ENCODE measurements around the gene DPEP2.
"Not testable (repeated sequence)": the region's sequence is repeated elsewhere in the genome, so short reads cannot be mapped to it uniquely, and the experiment has no call there.

DPEP2 gene

DNA sequence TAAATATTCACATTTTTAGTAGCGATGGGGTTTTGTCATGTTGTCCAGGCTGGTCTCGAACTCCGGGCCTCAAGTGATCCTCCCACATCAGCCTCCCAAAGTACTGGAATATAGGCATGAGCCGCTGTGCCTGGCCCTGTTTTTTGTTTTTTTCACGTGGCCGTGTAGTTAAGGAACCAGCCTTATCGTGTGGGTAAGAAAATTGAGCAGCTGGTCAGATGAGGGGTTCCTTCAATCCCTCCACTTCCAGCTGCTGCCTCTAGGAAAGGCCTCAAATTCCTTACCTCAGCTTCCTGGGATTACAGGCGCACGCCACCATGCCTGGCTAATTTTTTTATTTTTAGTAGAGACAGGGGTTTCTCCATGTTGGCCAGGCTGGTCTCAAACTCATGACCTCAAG, 5.9 kb upstream of the DPEP2 start:
- no peak for DNase-seq

DNA sequence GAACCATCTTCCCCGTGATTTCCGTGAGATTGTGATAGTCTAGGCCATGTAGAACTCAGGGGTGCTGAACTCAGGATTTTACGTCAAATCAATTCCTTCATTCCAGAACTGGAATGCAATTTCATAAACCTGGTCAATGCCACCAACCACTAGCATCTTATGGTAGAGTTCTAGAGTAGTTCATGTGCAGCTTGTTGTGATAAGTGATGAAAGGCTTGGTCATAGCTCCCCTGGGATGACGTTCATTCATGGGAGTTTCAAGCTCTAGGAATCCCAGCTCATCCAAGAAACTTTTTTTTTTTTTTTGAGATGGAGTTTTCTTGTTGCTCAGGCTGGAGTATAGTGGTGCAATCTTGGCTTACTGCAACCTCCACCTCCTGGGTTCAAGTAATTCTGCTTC, 3.7 kb upstream of the DPEP2 start:
- DNase-seq, result no peak

DNA sequence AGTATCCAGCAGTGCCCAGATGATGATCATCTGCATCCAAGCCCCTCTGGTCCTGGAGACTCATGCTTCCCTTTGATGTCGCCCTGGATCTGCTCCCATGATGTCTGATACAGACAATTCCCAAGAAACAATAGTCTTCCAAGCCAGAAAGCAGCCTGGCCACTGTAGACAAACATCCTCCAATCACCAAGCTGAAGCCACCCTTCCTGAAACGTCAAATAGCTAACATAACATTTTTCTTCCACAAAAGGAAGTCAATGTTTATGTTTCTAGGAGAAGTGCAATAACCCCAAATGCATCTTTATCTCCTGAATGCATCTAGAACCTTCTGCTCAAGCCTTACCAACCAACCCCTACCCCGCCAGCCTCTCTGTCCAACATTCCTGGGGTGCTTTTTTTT, 1.2 kb upstream of the DPEP2 start:
- no peak for DNase-seq

DNA sequence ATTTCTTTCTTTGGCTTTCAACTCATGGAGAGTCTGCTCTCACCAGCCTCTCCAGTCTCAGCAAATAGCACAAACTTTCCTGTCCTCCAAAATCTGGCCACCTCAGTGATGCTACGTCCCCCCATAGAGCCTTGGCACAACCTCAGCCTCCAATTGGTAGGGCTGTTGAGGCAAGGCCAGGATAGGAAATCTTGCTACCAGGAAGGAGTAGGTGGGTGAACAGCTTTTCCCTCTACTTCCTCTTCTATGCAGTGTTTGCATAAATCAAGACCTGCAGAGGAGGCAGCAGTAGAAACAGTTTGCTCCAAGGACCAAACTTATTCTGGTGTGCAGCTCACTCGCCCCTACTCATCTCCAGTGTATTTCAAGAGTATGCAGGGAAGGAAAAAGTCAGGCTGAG, 701 bp upstream of the DPEP2 start:
- peak in 1 of 5 donors; percentile 17 for DNase-seq

DNA sequence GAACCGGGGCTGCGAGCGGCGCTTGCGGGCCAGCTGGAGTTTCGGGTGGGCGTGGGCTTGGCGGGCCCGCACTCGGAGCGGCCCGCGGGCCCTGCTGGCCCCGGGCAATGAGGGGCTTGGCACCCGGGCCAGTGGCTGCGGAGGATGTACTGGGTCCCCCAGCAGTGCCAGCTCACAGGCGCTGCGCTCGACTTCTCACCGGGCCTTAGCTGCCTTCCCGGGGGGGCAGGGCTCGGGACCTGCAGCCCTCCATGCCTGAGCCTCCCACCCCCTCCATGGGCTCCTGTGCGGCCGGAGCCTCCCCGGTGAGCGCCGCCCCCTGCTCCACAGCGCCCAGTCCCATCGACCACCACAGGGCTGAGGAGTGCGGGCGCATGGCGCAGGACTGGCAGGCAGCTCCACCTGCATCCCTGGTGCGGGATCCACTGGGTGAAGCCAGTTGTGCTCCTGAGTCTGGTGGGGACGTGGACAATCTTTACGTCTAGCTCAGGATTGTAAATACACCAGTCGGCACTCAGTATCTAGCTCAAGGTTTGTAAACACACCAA, 979 bp downstream of the DPEP2 start:
- DNase-seq, result not testable (repeated sequence)

DNA sequence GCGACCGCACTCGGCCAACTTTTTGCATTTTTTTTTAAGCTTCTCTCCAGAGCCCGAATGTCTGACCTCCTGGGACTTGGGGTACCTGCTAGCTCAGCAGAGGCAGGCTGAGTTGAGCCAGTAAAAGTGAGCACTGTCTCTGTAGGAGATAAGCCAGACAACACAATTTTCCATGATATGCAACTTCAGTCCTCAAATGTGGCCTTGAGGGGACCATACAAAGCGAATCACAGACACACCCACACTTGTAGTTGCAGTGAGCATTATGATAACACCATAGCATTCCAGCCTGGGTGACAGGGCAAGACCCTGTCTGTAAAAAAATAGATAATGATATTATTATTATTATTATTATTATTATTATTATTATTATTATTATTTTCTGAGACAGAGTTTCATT, 2.6 kb downstream of the DPEP2 start:
- no peak for DNase-seq

DNA sequence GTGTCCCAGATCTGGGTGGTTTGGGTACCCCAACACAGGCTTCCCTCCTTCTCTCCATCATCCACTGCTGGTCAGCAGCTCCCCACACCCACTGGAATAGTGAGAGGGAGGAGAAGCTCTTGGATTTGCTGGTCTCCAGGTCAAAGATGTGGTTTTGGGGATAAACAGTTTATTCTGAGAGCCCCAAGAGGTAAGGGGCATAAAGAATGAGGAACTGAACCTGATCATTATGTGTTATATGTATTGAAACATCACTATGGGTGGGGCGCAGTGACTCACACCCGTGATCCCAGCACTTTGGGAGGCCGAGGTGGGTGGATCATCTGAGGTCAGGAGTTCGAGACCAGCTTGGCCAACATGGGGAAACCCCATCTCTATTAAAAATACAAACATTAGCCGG, 3.9 kb downstream of the DPEP2 start:
- DNase-seq, result no peak

DNA sequence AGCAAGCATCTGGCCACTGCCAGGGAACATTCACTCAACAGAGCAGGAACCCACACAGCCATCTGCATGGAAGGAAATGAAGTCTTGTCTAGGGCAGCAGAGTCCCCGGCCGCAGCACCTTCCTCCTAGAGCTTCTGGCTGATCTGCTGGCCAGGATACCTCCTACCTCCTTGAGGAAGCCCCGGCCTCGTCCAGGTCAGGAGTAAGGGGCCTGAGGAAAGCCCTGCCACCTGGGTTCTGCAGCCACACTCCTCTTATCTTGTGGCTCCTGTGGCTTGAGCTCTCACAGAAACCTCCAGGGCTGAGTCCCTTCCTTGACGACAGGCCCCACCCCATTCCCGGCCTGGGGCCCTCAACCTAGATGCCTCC, 5.3 kb downstream of the DPEP2 start:
- not testable (repeated sequence) for DNase-seq

DNA sequence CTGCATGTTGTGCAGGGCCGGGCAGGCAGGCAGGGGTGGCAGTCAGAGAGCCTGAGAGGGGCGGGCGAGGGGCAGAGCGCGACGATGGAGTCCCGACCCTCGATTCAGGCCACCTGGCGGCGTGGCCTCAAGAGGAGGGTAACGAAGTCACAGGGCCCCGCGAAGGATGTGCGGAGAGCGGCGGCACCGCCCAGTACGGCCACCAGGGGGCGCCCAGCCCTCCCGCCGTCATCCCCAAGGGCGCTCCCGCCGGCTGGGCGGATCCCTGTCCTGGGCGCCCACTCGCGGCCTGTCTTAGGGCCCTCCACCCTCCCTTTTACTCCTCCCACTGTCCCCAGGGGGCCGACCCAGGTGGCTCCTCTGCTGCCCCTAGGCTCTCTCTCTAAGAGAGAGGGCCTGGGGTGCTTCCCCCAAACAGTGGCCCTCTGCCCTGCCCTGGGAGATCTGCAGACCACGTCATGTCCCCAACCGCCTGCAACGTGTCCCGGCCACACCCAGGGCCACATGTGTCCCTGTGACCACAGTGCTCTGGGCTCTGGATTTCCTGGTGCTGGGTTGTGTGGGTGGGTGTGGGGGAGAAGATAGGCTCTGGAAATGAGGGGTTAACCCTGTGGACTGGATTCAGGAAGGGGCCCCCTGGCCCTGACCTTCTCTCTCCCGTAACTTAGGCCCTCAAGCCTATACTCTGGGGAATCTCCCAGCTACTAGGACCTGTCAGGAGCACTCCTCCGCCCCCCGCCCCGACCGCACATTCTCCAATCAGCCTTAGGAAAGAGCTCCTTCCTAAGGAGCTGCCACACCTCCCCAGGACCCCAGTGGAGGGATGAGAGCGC, 5.9 kb downstream of the DPEP2 start:
- DNase-seq, result peak; percentile 70 to 86 (median 76)

DNA sequence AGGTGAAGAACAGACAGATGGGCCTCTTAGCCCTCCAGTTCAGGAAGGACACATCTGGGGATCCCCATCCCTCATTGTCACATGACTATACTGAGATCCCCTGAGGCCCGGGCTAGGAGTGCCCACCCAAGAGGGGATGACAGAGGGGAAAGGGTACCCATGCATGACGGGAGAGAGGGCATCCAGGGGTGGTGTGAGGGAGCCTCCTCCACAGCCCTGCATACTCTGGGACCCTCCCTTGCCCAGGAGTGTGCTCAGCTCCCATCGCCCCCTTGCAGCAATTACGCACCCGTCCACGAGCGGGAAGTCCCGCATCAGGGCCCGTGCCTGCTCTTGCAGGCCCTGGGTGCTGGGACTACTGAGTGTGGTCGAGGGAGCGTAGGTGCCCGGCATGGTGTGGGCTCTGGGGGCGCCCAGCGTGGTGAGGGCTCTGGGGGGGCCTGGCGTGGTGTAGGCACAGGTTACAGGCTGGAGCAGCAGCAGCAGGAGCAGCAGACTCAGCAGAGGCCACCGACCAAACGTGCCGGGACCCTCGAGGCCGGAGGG, 6.5 kb downstream of the DPEP2 start:
- no peak for DNase-seq

DNA sequence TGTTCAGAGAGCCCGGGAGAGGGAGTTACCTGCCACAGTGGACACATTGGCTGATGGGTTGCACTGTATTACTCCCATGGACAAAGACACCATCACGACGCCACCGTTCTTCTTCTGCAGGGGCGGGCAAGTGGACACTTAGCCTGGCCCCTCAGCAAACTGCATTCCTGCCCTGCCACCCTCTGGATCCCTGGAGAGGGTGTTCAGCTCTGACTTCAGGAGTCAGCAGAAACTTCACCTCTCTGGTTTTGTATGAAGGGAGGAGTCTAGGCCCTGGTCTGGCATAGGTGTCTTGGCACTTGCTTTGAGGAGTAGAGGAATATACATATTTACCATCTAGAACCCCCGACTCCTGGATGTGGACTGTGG, 9.3 kb downstream of the DPEP2 start:
- DNase-seq, result no peak

DNA sequence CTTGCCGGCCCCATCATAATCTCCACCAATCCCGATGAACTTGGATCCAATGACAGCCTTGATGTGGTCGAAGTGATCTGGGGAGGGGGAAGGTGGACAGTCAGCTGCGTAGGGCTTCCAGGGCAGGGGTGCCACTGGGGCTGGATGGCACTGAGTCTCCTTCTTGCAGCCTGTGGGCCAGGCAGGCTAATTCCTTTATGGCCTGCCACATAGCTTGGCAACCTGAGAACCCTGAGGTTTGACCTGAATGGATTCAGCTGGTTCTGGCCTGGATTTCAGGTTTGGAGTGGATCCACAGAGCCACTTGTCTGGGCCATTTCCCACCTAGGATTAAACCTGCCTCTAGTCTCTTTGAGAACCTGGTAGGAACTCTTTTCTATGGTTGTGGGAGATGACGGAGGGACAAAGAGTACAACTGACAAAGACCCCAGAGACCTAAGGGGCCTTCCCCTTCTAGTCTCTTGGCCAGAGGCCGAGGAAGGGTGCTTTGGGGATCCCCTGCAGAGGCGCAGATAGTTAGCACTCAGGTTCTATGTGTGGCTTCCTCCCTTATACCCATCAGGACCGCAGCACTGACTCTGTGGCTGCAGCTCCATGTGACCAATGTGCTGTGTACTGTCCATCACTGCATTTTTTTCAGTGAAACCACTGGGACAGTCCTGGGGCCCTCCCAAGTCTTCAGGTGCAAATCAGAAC, 9.8 kb downstream of the DPEP2 start:
- no peak for DNase-seq

DNA sequence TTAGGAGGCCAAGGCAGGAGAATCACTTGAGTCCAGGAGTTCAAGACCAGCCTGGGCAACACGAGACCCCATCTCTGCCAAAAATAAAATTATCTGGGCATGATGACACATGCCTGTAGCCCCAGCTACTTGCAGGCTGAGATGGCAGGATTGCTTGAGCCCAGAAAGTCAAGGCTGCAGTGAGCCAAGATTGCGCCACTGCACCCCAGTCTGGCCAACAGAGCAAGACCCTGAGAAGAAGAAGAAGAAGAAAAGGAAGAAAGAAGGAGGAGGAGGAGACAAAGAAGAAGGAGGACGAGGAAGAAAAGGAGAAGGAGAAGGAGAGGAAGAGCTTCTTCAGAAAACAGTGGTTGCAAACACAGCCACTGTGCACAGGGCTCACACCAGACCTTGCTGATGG, 10.6 kb downstream of the DPEP2 start:
- no peak for DNase-seq

DNA sequence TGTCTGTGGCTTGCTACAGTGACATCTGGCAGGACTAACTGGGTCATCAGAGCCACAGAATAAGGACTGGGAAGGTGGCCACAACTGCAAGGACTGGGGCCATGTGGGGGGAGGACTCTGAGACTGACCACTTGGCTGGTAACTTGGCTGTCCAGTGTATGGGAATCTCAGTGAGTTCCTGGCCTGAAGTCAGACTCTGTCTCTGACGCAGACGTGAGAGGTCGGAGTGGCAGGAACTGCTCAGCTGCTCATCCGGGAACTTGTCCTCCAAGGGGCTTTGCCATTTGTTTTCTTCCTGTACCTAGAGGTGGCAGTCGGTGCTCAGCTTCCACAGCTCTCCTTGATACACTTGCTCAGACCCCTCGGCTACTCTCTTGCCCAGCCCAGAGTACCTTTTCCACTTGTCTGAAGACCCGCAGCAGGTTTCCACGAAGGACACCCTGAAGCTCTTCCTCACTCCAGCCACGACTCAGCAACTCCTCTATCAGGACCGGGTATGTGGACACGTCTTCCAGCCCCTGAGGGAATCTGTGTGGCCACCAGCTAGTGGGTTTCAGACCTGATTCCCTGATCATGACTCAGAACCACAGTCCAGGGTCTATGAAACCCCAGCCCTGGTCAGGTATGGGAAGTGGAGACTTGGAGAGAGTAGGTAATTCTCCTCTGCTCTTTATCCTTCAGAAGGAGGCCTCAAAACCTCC, 11.7 kb downstream of the DPEP2 start:
- DNase-seq, result no peak

DNA sequence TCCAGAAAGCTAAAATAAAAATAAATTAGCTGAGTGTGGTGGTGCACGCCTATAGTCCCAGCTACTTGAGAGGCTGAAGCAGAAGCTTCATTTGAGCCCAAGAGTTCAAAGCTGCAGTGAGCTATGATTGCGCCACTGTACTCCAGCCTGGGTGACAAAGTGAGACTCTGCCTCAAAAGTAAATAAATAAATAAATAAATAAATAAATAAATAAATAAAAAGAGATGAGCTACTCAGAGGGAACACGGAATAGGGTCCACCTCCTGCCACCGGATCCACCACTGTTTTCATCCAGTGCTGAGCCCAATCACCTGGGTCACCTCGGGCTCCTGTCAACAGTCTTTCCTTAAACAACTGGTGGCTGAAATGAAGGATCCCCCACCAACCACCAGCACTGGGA, 12.3 kb downstream of the DPEP2 start:
- no peak for DNase-seq

DNA sequence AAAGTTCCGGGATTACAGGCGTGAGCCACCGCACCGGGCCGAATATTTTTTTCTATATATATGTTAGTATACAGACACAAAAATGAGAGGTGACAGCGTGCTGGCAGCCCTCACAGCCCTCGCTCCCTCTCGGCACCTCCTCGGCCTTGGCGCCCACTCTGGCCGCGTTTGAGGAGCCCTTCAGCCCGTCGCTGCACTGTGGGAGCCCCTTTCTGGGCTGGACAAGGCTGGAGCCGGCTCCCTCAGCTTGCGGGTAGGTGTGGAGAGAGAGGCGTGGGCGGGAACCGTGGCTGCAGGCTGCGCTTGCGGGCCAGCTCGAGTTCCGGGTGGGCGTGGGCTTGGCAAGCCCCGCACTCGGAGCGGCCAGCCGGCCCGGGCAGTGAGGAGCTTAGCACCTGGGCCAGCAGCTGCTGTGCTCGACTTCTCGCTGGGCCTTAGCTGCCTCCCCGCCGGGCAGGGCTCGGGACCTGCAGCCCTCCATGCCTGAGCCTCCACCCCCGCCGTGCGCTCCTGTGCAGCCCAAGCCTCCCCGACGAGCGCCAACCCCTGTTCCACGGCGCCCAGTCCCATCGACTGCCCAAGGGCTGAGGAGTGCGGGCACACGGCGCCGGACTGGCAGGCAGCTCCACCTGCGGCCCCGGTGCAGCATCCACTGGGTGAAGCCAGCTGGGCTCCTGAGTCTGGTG, 17.1 kb downstream of the DPEP2 start:
- DNase-seq, result no peak

DNA sequence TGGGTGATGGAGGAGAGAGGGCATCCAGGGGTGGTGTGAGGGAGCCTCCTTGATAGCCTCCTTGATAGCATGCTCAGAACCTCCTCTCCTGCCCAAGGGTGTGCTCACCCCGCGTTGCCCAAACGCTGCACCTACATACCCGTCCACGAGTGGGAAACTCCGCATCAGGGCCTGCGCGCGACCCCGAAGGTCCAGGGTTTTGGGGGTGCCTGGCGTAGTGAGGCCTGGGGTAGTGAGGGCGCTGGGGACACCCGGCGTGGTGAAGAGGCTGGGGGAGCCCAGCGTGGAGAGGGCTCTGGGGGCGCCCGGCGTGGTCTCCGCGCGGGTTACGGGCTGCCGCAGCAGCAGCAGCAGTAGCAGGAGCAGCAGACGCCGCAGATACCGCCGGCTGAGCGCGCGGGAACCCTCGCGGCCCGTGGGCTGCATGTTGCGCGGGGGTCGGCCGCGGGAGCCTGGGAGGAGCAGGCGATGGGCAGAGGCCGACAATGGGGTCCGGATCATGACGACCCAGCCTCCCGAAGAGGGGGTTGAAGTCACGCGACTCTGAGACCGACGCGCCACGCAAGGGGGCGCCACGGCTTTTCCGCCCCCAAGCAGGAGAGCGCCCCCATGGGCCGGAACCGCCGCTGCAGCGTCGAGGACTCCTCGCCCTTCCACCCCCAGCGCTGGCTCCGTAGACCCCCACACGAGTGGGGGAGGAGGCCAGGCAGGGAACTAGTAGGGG, 19.2 kb downstream of the DPEP2 start, which contains the start of gene DPEP3:
DPEP3 (minus strand) TSS at position 545 of the 724 bp plus-strand sequence; CDS start at position 426, 119 bp downstream.
- DNase-seq, result no peak

DNA sequence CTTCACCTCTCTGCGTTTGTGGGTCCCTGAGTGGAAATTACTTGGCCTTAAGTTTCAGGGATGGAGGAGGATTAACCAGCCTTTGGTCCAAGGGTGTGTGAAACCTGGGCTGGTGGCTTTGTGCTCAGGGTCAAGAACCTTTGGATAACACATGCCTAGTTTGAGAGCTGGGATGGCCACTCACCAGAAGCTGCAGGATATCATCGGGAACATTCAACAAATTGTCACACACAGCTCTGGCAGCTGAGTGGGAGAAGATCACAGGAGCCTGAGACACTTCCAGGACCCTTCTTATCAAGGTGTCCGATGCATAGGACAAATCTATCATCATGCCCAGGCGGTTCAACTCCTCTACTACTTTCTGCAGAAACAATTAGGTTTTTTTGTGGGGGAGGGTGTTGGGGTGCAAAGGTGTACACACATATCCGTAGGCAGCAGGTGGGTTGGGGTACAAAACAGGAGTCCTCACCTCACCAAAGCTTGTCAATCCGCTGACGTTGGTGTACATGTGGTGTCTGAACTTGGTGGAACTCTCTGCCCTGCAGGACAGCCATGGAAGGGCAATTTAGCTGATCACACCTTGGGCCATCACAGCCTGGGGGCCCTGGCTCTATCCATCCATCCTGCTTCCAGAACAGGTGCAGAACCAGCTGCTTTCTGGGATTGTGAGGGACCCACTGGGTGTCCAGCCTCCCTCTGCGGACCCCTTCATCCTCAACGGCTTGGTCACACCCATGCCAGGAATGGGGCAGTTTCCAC, 21.6 kb downstream of the DPEP2 start:
- no peak for DNase-seq

DNA sequence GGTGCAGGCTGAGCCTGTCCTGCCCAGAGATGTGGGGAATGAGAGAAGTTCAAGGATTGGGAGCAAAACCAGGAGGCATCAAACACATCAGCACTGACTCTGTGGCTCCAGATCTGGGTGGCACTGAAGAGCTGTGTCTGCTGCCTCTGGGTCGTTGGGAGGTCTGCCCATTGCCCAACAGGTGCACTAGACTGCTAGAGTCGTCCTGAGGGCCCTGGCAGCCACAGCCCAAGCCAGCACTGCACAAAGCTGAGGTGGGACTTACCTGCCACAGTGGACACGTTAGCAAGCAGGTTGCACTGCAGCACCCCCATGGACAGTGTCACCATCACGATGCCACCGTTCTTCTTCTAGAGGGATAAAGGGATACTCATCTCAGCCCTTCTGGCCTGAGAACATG, 22.3 kb downstream of the DPEP2 start:
- no peak for DNase-seq

DNA sequence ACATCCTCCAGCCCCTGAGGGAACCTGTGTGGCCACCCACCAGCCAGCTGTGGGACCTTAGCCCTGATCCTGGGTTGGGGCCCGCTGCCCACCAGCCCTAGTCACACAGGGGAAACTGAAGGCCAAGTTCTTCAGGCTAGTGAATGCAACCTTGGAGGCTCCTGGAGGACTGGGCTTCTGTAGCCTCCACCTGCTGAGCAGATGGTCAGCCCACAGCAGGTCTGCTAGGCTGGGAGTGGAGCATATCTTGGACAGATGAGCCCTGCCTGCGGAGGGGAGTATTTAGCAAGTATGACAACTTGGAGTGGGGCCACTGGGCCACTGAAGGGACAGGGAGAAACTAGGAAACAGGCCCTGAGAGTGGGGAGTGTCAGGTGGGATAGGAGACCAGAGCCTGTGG, 23.1 kb downstream of the DPEP2 start:
- no peak for DNase-seq
